ENCODE results near the gene INSRR.

Gene INSRR

GRCh38 chr1:156803086-156803851, 55.6 kb downstream of the INSRR start:
- no peak for DNase-seq

GRCh38 chr1:156802421-156802935, 56.4 kb downstream of the INSRR start:
- DNase-seq = no peak

GRCh38 chr1:156801409-156802121, 57.4 kb downstream of the INSRR start:
- DNase-seq = no peak

- peak; percentile 62 for DNase-seq
These were observed 61.6 kb downstream of the INSRR start for GRCh38 chr1:156797212-156797871.

GRCh38 chr1:156796340-156797097, 62.4 kb downstream of the INSRR start:
- DNase-seq = no peak

- no peak for DNase-seq
These were observed 63.1 kb downstream of the INSRR start for GRCh38 chr1:156795787-156796186.

GRCh38 chr1:156795374-156795733, 63.6 kb downstream of the INSRR start:
- DNase-seq = no peak

GRCh38 chr1:156794506-156795373, 64.2 kb downstream of the INSRR start:
- no peak for DNase-seq
